ENCODE data around the gene BLACAT1.

The BLACAT1 gene

GRCh38 chr1:205430696-205431305 is 25.0 kb downstream of the BLACAT1 start:
- TF ChIP-seq RAD21 (IDR thresholded peaks at IDR 0.05; ENCODE audit: low read depth) (no peak), REST (IDR thresholded peaks at IDR 0.05; ENCODE audit: low read depth) (no peak), TCF12 (IDR thresholded peaks at IDR 0.05; ENCODE audit: low read depth) (no peak), TAF1 (IDR thresholded peaks at IDR 0.05; ENCODE audit: low read depth) (no peak), CEBPB (IDR thresholded peaks at IDR 0.05) (no peak), EGR1 (IDR thresholded peaks at IDR 0.05) (no peak), YY1 (IDR thresholded peaks at IDR 0.05; ENCODE audit: low read depth) (no peak), FOXM1 (IDR thresholded peaks at IDR 0.05; ENCODE audit: borderline replicate concordance, low read depth) (no peak)

- TF ChIP-seq TAF1 (IDR thresholded peaks at IDR 0.05; ENCODE audit: low read depth) (no peak), EP300 (IDR thresholded peaks at IDR 0.05; ENCODE audit: borderline replicate concordance) (no peak), CREB1 (IDR thresholded peaks at IDR 0.05; ENCODE audit: low read depth) (no peak), USF1 (IDR thresholded peaks at IDR 0.05) (no peak), FOXM1 (IDR thresholded peaks at IDR 0.05; ENCODE audit: borderline replicate concordance, low read depth) (no peak), ZBTB7A (IDR thresholded peaks at IDR 0.05; ENCODE audit: low read depth) (no peak), CEBPB (IDR thresholded peaks at IDR 0.05) (no peak), REST (IDR thresholded peaks at IDR 0.05; ENCODE audit: low read depth) (no peak), TEAD4 (IDR thresholded peaks at IDR 0.05) (no peak), RAD21 (IDR thresholded peaks at IDR 0.05; ENCODE audit: low read depth) (no peak), TCF12 (IDR thresholded peaks at IDR 0.05; ENCODE audit: low read depth) (no peak), MAX (IDR thresholded peaks at IDR 0.05) (no peak), NFIC (IDR thresholded peaks at IDR 0.05) (no peak), EGR1 (IDR thresholded peaks at IDR 0.05) (no peak), YY1 (IDR thresholded peaks at IDR 0.05; ENCODE audit: low read depth) (no peak)
These were observed 25.8 kb downstream of the BLACAT1 start for GRCh38 chr1:205429762-205430695.

- TF ChIP-seq EP300 (IDR thresholded peaks at IDR 0.05; ENCODE audit: borderline replicate concordance) (no peak), EGR1 (IDR thresholded peaks at IDR 0.05) (no peak), FOXM1 (IDR thresholded peaks at IDR 0.05; ENCODE audit: borderline replicate concordance, low read depth) (no peak), YY1 (IDR thresholded peaks at IDR 0.05; ENCODE audit: low read depth) (no peak), TCF12 (IDR thresholded peaks at IDR 0.05; ENCODE audit: low read depth) (no peak), NFIC (IDR thresholded peaks at IDR 0.05) (no peak), ZBTB7A (IDR thresholded peaks at IDR 0.05; ENCODE audit: low read depth) (no peak), USF1 (IDR thresholded peaks at IDR 0.05) (no peak), CEBPB (IDR thresholded peaks at IDR 0.05) (no peak), REST (IDR thresholded peaks at IDR 0.05; ENCODE audit: low read depth) (no peak), RAD21 (IDR thresholded peaks at IDR 0.05; ENCODE audit: low read depth) (no peak), MAX (IDR thresholded peaks at IDR 0.05) (no peak), CREB1 (IDR thresholded peaks at IDR 0.05; ENCODE audit: low read depth) (no peak), TAF1 (IDR thresholded peaks at IDR 0.05; ENCODE audit: low read depth) (no peak), TEAD4 (IDR thresholded peaks at IDR 0.05) (no peak)
These were observed 30.8 kb downstream of the BLACAT1 start for GRCh38 chr1:205424901-205425600.
